HL-60/S4 treated with phorbol 12-myristate 13-acetate at 8.2 ng/mL for 4 days and 3 days (cell line): ENCODE data around the gene AAGAB.

Source experiments
- in situ Hi-C: fragments of 300-500 bp; cut with MboI; formaldehyde crosslinking; loops from 2 replicates; pipeline ENCODE4 v1.15.0; 2022; ENCODE audit warnings: low sequenced_read_pairs

The AAGAB gene

DNA sequence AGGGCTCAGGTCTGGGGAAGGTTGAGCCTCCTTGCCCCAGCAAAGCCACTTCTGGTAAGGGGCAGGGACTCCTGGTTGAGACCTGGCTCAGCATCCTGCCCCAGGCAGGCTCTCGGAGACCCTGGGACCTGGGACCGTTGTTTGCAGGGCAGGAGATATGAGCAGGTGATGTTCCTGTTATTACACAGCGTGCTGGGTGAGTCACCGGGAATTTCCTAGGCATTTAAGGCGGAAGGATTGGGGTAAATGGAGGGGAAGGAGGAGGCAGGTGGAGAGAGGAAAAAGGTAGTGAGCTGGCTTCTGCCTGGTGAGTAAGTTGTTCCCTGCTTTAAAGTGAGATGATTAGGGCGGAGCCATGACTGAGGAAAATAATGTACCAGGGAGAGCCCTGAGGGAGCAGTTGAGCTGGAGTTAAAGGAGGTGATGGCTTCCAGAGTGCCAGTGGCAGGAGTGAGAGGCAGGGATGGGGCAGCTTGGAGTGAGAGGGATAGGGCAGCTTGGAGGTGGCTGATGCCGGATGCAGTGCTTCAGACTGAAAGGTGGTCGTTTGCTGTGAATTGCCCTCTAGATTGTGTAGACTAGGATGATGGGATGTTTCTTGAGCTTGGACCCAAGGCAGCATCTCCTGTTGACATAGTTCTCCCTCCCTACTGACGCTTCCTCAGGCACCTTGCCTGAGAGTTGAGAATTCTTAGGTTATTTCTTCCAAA is 79.4 kb downstream of the AAGAB start:
- in situ Hi-C loops, result no loop called here

- in situ Hi-C loops, result no loop called here
Measured at GRCh38 chr15:67174446-67174845, 80.0 kb downstream of the AAGAB start.

- in situ Hi-C loops, result no loop called here
Measured at GRCh38 chr15:67173786-67174185, 80.7 kb downstream of the AAGAB start.

DNA sequence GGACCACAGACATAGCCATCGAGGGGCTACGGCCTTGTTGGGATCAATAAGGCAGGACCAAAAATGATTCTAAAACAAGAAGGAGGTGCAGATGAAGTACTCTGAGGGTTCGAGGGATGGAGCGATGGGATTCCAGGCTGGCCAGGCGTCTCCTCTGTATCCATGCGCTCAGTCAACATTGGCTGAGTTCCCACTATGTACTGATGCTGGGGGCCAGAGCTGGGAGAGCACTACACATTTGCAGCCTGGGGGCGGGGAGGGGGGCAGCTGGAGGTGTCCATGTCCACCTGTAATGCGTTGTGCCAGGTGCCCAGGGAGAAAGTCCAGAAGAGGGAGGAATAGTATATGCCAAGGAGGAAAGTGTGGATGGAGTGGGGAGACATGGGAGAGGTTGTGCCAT is 81.5 kb downstream of the AAGAB start:
- in situ Hi-C loops, result no loop called here

GRCh38 chr15:67172172-67172571 is 82.3 kb downstream of the AAGAB start:
- in situ Hi-C loops, result no loop called here

GRCh38 chr15:67171471-67171870 is 83.0 kb downstream of the AAGAB start:
- in situ Hi-C loops, result no loop called here

DNA sequence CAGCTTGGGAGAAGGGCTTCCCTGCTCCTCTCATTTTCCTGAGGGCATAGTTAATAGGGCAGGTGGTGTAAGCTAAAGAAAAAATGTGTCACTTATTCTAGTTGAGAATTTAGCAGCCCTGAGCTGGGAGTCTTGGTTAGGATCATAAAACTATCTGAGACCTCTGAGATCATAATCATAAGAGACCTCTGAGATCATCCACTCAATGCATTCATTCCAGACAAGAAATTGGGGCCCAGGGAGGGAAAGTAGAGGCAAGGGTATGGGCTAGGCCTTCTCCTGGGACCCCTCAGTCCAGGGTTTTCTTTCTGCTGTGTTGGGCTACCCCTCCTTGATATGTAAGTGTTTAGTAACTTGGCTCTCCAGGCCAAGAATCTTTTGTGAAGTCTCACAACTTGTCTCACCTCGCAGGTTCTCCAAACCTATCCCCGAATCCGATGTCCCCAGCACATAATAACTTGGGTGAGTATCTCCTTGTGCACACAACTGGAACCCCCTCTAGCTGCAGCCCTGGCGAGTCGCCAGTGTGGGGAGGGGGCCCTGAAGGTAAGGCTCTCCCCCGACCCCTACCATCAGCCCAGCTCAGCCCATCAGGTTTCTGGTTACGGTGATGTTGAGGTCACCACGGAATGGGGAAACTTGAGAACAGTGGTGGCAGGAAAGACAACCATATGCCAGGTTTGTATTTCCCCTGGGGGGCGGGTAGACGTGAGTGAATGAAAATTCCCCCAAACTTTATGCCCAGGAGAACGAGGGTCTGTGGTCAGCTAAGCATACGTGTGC is 84.1 kb downstream of the AAGAB start:
- in situ Hi-C loops, result no loop called here

DNA sequence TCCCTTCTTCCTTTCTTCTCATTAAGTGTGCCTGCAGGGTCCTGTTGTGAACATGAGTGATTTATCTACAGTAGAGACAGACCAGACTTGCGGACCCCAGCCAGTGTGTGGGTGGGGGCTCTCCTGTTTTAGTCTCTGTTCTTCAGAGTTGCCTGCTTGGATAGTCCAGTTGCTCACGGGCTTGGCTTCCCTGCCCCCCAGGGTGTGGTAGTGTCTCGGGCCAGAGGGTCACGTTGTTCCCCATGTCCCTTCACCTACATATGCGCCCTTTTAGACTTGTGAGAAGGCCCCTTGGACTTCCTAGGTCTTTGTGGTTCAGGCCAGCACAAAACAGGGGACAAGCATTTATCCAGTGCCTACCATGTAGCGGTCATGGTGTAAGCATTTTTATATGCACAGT is 85.8 kb downstream of the AAGAB start:
- in situ Hi-C loops, result no loop called here

GRCh38 chr15:67167091-67167490 is 87.4 kb downstream of the AAGAB start:
- in situ Hi-C loops, result no loop called here

- in situ Hi-C loops, result no loop called here
Measured at GRCh38 chr15:67166280-67167009, 88.0 kb downstream of the AAGAB start.

DNA sequence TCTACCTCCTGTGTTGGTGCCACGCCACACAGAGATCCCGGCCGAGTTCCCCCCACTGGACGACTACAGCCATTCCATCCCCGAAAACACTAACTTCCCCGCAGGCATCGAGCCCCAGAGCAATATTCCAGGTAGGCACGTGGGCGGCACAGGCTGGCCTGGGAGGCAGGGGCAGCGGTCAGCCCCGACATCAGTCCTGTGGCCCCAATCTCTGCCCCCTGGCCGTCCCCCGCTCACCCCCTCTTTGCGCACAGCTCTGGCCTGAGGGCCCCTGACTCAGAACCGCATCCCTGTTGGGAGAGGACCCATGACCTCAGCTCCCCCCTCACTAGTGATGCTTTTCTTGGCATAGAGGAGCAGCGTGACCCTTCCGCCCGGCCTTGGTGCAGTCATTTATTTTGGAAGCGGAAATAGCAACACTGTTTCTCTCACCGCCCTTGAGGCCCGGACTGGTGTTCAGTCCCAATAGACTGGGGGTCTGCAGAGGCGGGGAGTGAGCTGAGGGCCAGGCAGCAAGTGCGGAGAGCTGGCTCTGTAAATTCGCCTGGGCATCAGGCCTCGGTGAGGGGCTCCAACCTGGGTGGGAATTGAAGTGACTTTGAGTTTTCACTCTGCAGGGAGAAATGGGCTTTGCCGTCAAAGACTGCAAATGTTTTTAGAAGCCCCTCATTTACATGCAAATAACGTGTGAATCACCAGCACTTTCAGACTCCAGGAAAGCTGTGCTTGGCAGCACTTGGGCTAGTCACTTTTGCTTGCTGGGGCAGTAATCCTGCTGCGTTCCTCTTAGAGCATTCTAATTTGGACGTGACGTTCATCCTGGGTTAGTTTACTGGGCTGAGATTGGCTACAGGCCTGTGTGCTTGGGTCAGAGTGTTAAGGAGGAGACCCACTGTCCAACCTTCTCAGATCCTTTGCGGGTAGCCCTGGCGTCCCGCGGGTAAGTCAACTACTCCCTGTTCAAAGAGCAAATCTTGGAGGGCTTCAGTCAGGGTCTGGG is 88.9 kb downstream of the AAGAB start:
- in situ Hi-C loops, result no loop called here

DNA sequence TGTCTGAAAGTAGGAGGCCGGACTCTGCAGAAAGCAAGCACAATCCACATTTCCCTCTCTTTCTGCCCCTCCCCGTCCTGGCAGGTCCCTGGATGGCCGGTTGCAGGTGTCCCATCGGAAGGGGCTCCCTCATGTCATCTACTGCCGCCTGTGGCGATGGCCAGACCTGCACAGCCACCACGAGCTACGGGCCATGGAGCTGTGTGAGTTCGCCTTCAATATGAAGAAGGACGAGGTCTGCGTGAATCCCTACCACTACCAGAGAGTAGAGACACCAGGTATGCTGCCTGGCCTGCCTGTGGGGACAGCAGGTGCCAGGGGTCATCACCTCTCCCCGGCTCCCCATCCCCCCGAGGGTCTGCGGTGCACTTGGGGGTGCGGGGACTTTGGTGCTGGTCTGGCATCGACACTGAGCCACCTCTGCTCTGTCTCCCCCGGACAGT is 89.6 kb downstream of the AAGAB start:
- in situ Hi-C loops, result no loop called here

DNA sequence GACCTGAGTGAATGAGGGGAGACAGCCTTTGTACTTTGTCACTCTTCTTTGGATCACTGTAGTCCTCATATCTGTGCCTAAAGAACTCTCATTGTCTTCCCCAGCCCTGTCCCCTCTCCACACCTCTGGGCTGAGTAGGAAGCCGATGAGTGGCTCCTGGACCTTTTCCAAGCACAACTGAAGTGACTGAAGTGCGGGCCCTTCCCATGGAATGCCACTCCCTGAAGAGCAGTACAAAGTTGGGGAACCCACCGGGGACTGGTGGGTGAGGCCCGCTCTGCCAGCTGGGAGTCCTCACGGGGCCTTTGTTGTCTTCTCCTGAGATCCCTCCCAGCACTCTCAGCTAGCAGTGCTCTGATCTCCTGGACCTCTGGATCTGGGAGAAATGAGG is 90.1 kb downstream of the AAGAB start:
- in situ Hi-C loops, result no loop called here

DNA sequence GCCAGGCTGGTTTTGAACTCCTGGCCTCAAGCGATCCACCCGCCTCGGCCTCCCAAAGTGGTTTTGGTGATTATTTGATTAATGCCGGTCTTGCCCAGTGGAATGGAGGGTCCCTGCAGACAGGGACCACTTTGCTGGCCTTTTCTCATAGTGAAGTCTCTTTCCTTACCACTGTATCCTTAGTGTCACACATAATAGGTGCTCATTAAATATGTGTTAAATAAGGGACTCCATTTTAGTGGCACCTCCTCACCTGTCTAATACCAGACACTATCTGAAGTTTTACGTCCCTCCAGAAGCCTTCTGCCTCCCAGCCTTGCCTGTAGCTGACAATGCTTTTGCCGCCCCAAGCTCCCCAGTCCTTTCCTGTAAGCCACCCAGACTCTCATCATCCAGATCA is 91.3 kb downstream of the AAGAB start:
- in situ Hi-C loops, result no loop called here

DNA sequence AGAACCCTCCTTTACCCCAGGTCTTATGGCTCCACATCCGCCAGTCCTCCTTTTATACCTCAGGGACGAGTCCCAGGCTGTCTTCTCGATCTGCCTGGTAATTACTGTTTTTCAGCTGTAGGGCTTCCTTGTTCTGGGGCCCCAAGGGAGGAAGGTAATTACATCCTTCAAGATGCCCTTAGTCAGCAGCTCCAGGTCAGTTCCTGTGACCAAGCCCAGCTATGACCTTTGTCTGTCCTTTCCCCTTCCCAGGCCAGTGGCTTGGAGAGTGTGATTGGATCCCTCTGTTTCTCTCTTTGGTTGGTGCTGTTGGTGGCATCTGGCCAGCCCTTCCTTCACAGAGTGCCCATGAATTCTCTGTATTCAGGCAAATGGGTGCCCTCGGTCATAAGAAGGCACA is 92.6 kb downstream of the AAGAB start:
- in situ Hi-C loops, result no loop called here

GRCh38 chr15:67161412-67161811 is 93.0 kb downstream of the AAGAB start:
- in situ Hi-C loops, result no loop called here

DNA sequence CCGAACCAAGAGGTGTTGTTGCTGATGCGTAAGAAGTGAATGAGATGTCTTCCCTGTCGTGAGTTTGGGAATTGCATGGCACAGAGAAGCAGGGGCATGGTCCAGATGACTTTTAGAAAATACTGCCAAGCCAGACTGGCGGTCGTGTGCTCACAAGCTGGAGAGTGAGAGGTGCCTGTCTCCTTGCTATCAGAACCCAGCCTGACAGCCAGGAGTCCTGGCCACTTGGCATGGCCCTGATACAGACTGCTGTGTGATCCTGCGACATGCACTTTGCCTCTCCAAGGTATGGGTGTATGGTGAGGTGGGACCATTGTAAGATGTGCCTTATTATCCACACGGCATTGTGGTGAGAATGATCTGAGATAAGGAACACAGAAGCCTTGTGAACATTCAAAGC is 96.1 kb downstream of the AAGAB start:
- in situ Hi-C loops, result no loop called here

DNA sequence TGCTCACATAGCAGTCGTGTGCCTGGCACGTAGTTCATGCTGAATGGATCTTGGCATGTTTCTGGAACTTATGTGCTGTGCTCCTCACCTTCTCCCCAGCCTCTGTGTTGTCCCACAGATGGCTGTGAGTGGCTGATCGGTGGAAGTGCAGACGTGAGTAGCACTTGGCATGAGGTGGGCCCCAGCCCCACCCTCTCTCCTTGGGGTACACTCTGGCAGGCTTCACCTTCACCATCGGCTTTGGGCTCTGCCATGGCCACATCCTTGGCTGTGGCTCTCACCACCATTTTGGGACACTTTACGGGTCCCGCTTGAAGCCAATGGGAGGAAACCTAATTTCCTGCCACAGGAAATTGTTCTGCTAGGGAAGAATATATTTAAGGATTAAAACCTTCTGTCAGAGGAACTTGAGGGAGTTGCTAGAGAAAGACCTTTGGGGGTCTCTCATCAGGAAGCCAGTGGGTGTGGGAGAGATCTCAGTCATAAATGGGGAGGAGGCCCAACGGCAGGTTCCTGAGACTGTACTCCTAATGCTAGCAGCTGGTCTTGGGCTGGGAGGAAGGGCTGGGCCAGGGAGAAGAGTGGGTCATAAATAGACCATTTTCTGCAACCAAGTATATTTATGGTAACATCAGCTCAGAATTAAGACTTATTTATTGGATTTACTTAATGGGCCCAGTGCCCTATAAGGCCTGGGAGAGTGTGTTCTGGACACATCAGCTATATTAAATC is 96.8 kb downstream of the AAGAB start:
- in situ Hi-C loops, result no loop called here

- in situ Hi-C loops, result no loop called here
Measured at GRCh38 chr15:67156834-67157233, 97.6 kb downstream of the AAGAB start.

DNA sequence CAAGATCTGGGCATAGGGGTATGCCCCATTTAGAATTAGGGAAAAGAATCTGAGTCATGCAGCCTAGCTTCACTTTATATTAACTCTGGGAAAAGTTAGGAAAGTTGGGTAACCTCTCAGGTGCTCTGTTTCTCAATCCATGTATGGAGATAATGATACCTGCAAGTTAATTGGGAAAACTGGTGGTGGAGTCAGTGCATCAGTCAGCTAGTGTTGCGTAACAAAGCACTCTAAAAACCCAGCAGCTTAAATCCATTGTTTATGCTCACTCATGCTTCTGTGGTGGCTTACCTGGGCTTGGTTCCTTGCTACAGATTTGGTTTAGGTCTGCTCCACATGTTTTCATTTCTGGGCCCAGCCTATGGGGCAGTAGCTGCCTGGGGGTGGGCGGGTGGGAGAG is 98.0 kb downstream of the AAGAB start:
- in situ Hi-C loops, result no loop called here
